NCI-H82 (cell line): ENCODE results near the gene RBPMS2.
A peak's percentile ranks its signal among the peaks of the same experiment; 100 is the strongest.

ENCODE experiments used
- DNase-seq: peaks from one replicate; lab custom pipeline; 2025; lab: John Stamatoyannopoulos, UW

The RBPMS2 gene

DNA sequence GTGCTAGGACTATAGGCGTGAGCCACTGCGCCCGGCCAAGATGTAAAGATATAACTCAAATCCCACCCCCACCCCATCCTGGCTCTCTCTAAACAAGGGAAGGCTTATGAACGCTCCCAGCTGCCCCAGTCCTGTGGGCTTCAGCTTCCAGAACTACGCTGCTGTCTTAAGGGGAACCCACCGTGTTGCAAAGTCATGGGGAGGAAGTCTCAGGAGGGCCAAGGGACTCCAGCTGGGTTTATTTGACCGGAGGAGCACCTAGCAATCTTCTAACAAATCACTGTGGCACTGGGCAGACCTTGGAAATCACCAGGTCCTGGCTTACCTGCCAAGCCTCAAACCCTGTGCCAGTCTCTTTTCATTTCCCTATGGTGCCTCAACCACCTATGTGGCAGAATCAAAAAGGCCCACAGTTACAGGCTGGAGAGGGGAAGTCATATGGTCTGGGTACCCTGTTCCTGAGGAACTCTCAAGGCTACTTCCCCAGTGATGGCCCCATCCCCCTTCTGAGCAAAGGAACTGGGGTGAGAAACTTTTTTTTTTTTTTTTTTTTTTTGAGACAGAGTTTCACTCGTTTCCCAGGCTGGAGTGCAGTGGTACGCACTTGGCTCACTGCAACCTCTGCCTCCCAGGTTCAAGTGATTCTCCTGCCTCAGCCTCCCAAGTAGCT, 83.4 kb downstream of the RBPMS2 start:
- no peak for DNase-seq

- DNase-seq = peak; percentile 23
Observed at GRCh38 chr15:64690578-64691296, 84.7 kb downstream of the RBPMS2 start.

GRCh38 chr15:64690008-64690407, 85.4 kb downstream of the RBPMS2 start:
- peak; percentile 84 for DNase-seq
